Smooth muscle cell (in vitro differentiated cells): ENCODE results near the gene PPP4R2. TPM values are rescaled to one million over a fixed set of nuclear protein-coding genes. Genes with fewer than 3 reads are reported as not detected.
A peak's percentile ranks its signal among the peaks of the same experiment; 100 is the strongest.

Experiments
- DNase-seq: peaks from one replicate; lab custom pipeline; 2025; ENCODE audit not compliant: unreplicated experiment; lab: John Stamatoyannopoulos, UW
- H2AFZ ChIP-seq: fragments of 200-600 bp; sonication (generic); 2 replicates; pipeline ENCODE4 v1.6.0; 2016; ENCODE audit warnings: antibody characterized with exemption, low read depth, mild to moderate bottlenecking
- H3F3A ChIP-seq: fragments of 200-600 bp; sonication (generic); 2 replicates; pipeline ENCODE4 v1.6.0; 2017; ENCODE audit warnings: antibody characterized with exemption, low read depth
- H3K27ac ChIP-seq: fragments of 200-600 bp; sonication (generic); 2 replicates; pipeline ENCODE4 v1.5.1; 2016; ENCODE audit warnings: low read depth, mild to moderate bottlenecking
- H3K27me3 ChIP-seq: fragments of 200-600 bp; sonication (generic); 2 replicates; pipeline ENCODE4 v1.6.1; 2016; ENCODE audit warnings: low read depth, mild to moderate bottlenecking
- H3K36me3 ChIP-seq: fragments of 200-600 bp; sonication (generic); 2 replicates; pipeline ENCODE4 v1.5.1; 2016; ENCODE audit warnings: low read depth
- H3K4me1 ChIP-seq: fragments of 200-600 bp; sonication (generic); 2 replicates; pipeline ENCODE4 v1.5.1; 2016; ENCODE audit warnings: low read depth
- H3K4me2 ChIP-seq: fragments of 200-600 bp; sonication (generic); 2 replicates; pipeline ENCODE4 v1.6.0; 2016; ENCODE audit warnings: mild to moderate bottlenecking
- H3K4me3 ChIP-seq: fragments of 200-600 bp; sonication (generic); 2 replicates; pipeline ENCODE4 v1.5.1; 2016; ENCODE audit warnings: mild to moderate bottlenecking
- H3K79me2 ChIP-seq: fragments of 200-600 bp; sonication (generic); 2 replicates; pipeline ENCODE4 v1.6.0; 2016; ENCODE audit warnings: low read depth, mild to moderate bottlenecking
- H3K9ac ChIP-seq: fragments of 200-600 bp; sonication (generic); 2 replicates; pipeline ENCODE4 v1.6.0; 2016; ENCODE audit warnings: low read depth
- H3K9me3 ChIP-seq: fragments of 200-600 bp; sonication (generic); replicated peaks from 2 replicates; pipeline ENCODE4 v1.5.1; 2016; ENCODE audit warnings: low read depth
- H4K20me1 ChIP-seq: fragments of 200-600 bp; sonication (generic); 2 replicates; pipeline ENCODE4 v1.6.0; 2016; ENCODE audit warnings: low read depth
- WGBS: methylation state at CpG from one replicate; pipeline ENCODE4 v1.1.7; 2016; ENCODE audit warnings: low lambda C conversion rate; 5-methylcytosine and 5-hydroxymethylcytosine counted together
- polyA plus RNA-seq: library from polyadenylated mRNA; unstranded; fragments of >200 nt; fragmentation: Nextera tagmentation; extraction: Ambion mirVana; gene quantifications from 2 replicates; pipeline ENCODE4 v1.2.1, GENCODE V29; 2016
- total RNA-seq: library from RNA; depleted of rRNA; stranded (reverse); fragments of >200 nt; gene quantifications from 2 replicates; pipeline ENCODE4 v1.2.3, GENCODE V29; 2014
- TF ChIP-seq, protein P1 (sequence below): fragments of 200-600 bp; sonication (generic); IDR thresholded peaks from 2 replicates; pipeline ENCODE4 v1.5.1; 2017; ENCODE audit warnings: borderline replicate concordance, mild to moderate bottlenecking, antibody characterized with exemption; ENCODE audit not compliant: insufficient read depth, poor library complexity, severe bottlenecking

The PPP4R2 gene
- total and polyA plus RNA-seq, 2 experiments from 2014 or later, result 34.6 to 52.2 TPM

DNA sequence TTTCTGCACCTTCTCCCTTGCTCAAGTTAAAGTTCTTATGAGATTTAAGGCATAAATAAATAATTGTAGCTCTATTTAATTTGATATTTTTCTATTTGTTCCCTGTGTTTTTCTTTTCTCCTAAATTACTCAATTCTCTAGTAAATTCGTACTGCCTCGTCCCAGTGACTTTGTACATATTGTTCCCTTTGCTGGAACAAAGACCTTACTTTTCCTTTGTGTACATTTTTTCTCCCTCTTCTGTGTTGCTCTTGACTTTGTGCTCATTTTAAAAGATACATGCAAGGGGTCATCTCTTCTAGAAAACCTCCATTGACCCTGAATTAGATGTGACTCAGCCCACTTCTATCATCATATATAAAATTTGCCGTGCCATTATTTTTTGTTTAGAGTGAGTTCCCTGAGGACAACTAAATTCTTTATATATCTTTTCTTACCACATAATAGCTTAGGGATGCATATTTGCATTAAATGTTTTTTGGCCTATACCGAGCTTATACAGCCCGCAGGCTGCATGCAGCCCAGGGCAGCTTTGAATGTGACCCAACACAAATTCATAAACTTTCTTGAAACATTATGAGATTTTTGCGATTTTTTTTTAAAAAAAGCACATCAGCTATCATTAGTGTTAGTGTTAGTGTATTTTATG lies 29.6 kb downstream of the PPP4R2 start:
- H4K20me1 ChIP-seq, result peaks cover 100% of the 10 kb centered on the region
- peaks cover 6% of the 10 kb centered on the region for H3F3A ChIP-seq
- H3K36me3 ChIP-seq, result no peaks in the 10 kb centered on the region
- no peak for DNase-seq
- H3K4me1 ChIP-seq, result peaks cover 18% of the 10 kb centered on the region
- 82% methylated on average over 6 of the region's 6 CpGs for WGBS
- H3K27me3 ChIP-seq, result no peaks in the 10 kb centered on the region
- no peak overlapping the region for H3K27ac ChIP-seq
- H3K4me2 ChIP-seq, result no peak overlapping the region
- H2AFZ ChIP-seq, result no peak overlapping the region
- no peak overlapping the region for H3K9ac ChIP-seq
- H3K79me2 ChIP-seq, result no peaks in the 10 kb centered on the region
- no peak overlapping the region for H3K4me3 ChIP-seq
- H3K9me3 ChIP-seq, result no peaks in the 10 kb centered on the region
- TF ChIP-seq, protein P1, sequence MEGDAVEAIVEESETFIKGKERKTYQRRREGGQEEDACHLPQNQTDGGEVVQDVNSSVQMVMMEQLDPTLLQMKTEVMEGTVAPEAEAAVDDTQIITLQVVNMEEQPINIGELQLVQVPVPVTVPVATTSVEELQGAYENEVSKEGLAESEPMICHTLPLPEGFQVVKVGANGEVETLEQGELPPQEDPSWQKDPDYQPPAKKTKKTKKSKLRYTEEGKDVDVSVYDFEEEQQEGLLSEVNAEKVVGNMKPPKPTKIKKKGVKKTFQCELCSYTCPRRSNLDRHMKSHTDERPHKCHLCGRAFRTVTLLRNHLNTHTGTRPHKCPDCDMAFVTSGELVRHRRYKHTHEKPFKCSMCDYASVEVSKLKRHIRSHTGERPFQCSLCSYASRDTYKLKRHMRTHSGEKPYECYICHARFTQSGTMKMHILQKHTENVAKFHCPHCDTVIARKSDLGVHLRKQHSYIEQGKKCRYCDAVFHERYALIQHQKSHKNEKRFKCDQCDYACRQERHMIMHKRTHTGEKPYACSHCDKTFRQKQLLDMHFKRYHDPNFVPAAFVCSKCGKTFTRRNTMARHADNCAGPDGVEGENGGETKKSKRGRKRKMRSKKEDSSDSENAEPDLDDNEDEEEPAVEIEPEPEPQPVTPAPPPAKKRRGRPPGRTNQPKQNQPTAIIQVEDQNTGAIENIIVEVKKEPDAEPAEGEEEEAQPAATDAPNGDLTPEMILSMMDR, result no peak

- DNase-seq, result no peak
- Histone ChIP-seq H3K27me3 (no peaks in the 10 kb centered on the region), H3K9ac (no peak overlapping the region), H3K4me3 (no peak overlapping the region), H3K79me2 (no peaks in the 10 kb centered on the region), H4K20me1 (peaks cover 100% of the 10 kb centered on the region), H3F3A (peaks cover 6% of the 10 kb centered on the region), H2AFZ (no peak overlapping the region), H3K4me2 (no peak overlapping the region), H3K4me1 (peaks cover 18% of the 10 kb centered on the region), H3K36me3 (no peaks in the 10 kb centered on the region), H3K27ac (no peak overlapping the region), H3K9me3 (no peaks in the 10 kb centered on the region)
- WGBS, result 98% methylated on average over 2 of the region's 2 CpGs
- TF ChIP-seq, protein P1, result no peak
Observed at GRCh38 chr3:73026760-73027113, 30.1 kb downstream of the PPP4R2 start.

- WGBS, result 60% methylated on average over 4 of the region's 4 CpGs
- Histone ChIP-seq H3F3A (peaks cover 6% of the 10 kb centered on the region), H3K9ac (no peak overlapping the region), H3K27me3 (no peaks in the 10 kb centered on the region), H2AFZ (no peak overlapping the region), H3K36me3 (no peaks in the 10 kb centered on the region), H3K4me3 (no peak overlapping the region), H3K9me3 (no peaks in the 10 kb centered on the region), H3K79me2 (no peaks in the 10 kb centered on the region), H3K4me1 (peaks cover 18% of the 10 kb centered on the region), H3K4me2 (peak overlapping the region; percentile 70), H4K20me1 (peaks cover 100% of the 10 kb centered on the region), H3K27ac (peak overlapping the region; percentile 54)
- no peak for DNase-seq
- TF ChIP-seq, protein P1, result no peak
Observed at GRCh38 chr3:73028803-73029202, 32.2 kb downstream of the PPP4R2 start.

GRCh38 chr3:73029321-73029796 lies 32.7 kb downstream of the PPP4R2 start:
- Histone ChIP-seq H3K4me3 (no peak overlapping the region), H3K9me3 (no peaks in the 10 kb centered on the region), H3K79me2 (no peaks in the 10 kb centered on the region), H3K36me3 (no peaks in the 10 kb centered on the region), H3K27ac (peak overlapping the region; percentile 54), H3K27me3 (no peaks in the 10 kb centered on the region), H3K9ac (no peak overlapping the region), H3K4me1 (peaks cover 12% of the 10 kb centered on the region), H3F3A (peaks cover 6% of the 10 kb centered on the region), H3K4me2 (peak overlapping the region; percentile 70), H2AFZ (no peak overlapping the region), H4K20me1 (peaks cover 100% of the 10 kb centered on the region)
- no peak for DNase-seq
- TF ChIP-seq, protein P1, result no peak
- 7% methylated on average over 1 of the region's 1 CpG for WGBS
